ENCODE results near the gene REEP6. TPM values are rescaled to one million over a fixed set of nuclear protein-coding genes. Genes with fewer than 3 reads are reported as not detected.
A peak's percentile ranks its signal among the peaks of the same experiment; 100 is the strongest.

The REEP6 gene
- total and polyA plus RNA-seq, 11 donors = 1.9 to 6.0 (median 3.6) TPM

DNA sequence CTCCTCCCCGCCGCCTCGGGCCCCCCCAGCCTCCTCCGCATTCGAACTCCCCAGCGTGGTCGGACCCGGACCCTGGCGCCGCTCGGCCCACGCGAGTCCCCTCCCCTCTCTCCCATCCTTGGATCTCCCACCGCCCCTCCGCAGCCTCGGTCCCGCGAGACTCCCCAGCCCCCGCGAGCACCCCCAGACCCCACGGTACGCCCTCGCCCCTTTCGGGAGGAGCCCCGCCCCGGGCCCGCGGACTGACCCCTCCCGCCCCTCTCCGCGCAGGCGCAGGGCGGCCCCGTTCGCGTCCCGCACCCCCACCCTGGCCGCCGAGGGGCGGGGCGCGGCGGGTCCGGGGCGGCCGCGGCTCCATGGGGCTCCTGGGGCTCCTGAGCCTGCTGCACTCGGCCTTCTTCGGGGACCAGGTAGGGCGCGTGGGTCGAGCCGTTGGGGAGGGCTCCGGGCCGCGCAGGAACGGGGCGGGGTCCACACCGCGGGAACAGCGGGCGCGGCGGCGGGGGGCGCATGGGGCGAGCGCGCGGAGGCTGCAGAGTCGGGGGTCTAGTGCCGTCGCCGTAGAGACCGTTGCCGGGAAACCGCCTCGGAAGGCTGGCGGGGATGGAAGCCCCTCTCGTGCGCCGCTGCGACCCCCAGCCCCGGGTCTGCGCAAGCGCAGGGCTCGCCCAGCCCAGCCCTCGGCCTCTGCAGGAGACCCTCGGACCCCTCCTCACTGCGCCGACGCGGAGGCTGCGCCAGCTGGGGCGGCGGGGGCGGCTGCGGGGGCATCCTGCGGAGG lies 44.9 kb upstream of the REEP6 start:
- ATAC-seq = peak in 1 of 4 donors; percentile 9

GRCh38 chr19:1446713-1447481 lies 44.1 kb upstream of the REEP6 start:
- WGBS, 4 donors = 0 to 7% (median 4%) methylated on average over 7 to 63 of the region's 63 CpGs
- peaks cover 0 to 13% (median 8%) of the 10 kb centered on the region in 9 donors for H3K36me3 ChIP-seq
- peaks cover 49 to 67% (median 64%) of the 10 kb centered on the region in 9 donors for H3K27me3 ChIP-seq
- H3K27ac ChIP-seq = no peak overlapping the region
- peaks cover 0 to 34% (median 15%) of the 10 kb centered on the region in 12 donors for H3K4me1 ChIP-seq
- peak overlapping the region in 4 of 12 donors; percentile 22 to 50 (median 48) for H3K4me3 ChIP-seq
- no peaks in the 10 kb centered on the region for H3K9me3 ChIP-seq
- DNase-seq (peak in 3 of 5 donors; percentile 25 to 53 (median 26)), ATAC-seq (no peak)
- TF ChIP-seq POLR2A (IDR thresholded peaks at IDR 0.05) (no peak), CTCF (IDR thresholded peaks at IDR 0.05) (no peak)
- intact Hi-C loops (cut with DNase I) = loop anchor here in 2 of 10 donors (5.0 to 10.0 kb wide), 2 partner anchors 65 to 132 kb away; partner anchors contain the start of gene ADAMTSL5 (in 1 of the 2)

More for the DNA sequence above, 44.9 kb upstream of the REEP6 start:
- peaks cover 3 to 21% (median 16%) of the 10 kb centered on the region in 9 donors for H3K36me3 ChIP-seq
- H3K27ac ChIP-seq = no peak overlapping the region
- peak overlapping the region in 11 of 12 donors; percentile 22 to 53 (median 41) for H3K4me3 ChIP-seq
- peaks cover 0 to 35% (median 15%) of the 10 kb centered on the region in 12 donors for H3K4me1 ChIP-seq
- H3K27me3 ChIP-seq = peaks cover 43 to 59% (median 56%) of the 10 kb centered on the region in 9 donors
- TF ChIP-seq POLR2A (IDR thresholded peaks at IDR 0.05) = no peak
- no peak for TF ChIP-seq CTCF (IDR thresholded peaks at IDR 0.05)
- no peaks in the 10 kb centered on the region for H3K9me3 ChIP-seq
- intact Hi-C loops (cut with DNase I) = loop anchor here in 2 of 10 donors (5.0 to 10.0 kb wide), 2 partner anchors 66 to 131 kb away; partner anchors contain the start of gene ADAMTSL5 (in 1 of the 2)
- peak in 3 of 5 donors; percentile 22 to 65 (median 25) for DNase-seq
- 0 to 2% (median 2%) methylated on average over 25 to 99 of the region's 99 CpGs; no CpG with 5 or more reads in 1 of the 4 donors for WGBS, 4 donors

DNA sequence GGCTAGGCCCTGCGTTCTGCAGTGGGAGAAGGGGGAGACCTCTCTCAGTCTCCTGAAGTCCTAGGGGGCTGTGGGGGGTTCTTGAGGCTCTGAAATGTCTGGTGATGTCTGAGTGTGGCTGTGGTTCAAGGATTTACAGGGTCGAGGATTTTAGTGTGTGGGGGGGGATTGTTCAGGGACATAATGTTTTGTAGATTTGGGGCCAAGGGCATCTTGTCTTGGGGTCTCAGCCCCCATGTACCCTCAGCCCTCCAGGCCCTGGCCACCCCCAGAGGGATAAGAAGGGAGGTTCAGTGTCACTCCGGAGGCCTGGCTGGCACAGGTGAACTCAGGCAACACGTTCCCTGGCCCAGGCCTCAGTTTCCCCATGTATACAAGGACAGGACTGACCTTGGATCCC lies 43.5 kb upstream of the REEP6 start:
- ATAC-seq (no peak), DNase-seq (no peak)
- Histone ChIP-seq H3K36me3 (peaks cover 0 to 7% (median 4%) of the 10 kb centered on the region in 9 donors), H3K9me3 (no peaks in the 10 kb centered on the region), H3K27me3 (peaks cover 49 to 73% (median 70%) of the 10 kb centered on the region in 9 donors), H3K4me3 (no peak overlapping the region), H3K4me1 (peaks cover 0 to 36% (median 15%) of the 10 kb centered on the region in 12 donors), H3K27ac (no peak overlapping the region)
- TF ChIP-seq POLR2A (IDR thresholded peaks at IDR 0.05) (no peak), CTCF (IDR thresholded peaks at IDR 0.05) (no peak)
- WGBS, 4 donors = 28 to 40% (median 31%) methylated on average over 3 to 4 of the region's 4 CpGs
- intact Hi-C loops (cut with DNase I) = loop anchor here in 2 of 10 donors (5.0 to 10.0 kb wide), 2 partner anchors 65 to 133 kb away; partner anchors contain the start of gene ADAMTSL5 (in 1 of the 2)
